ENCODE measurements around the gene LRRC10.

- TF ChIP-seq POLR2A (IDR thresholded peaks at IDR 0.05), result no peak
- TF ChIP-seq, protein P1, sequence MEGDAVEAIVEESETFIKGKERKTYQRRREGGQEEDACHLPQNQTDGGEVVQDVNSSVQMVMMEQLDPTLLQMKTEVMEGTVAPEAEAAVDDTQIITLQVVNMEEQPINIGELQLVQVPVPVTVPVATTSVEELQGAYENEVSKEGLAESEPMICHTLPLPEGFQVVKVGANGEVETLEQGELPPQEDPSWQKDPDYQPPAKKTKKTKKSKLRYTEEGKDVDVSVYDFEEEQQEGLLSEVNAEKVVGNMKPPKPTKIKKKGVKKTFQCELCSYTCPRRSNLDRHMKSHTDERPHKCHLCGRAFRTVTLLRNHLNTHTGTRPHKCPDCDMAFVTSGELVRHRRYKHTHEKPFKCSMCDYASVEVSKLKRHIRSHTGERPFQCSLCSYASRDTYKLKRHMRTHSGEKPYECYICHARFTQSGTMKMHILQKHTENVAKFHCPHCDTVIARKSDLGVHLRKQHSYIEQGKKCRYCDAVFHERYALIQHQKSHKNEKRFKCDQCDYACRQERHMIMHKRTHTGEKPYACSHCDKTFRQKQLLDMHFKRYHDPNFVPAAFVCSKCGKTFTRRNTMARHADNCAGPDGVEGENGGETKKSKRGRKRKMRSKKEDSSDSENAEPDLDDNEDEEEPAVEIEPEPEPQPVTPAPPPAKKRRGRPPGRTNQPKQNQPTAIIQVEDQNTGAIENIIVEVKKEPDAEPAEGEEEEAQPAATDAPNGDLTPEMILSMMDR (IDR thresholded peaks at IDR 0.05), result no peak
Observed at GRCh38 chr12:69588527-69588926, 22.2 kb downstream of the LRRC10 start.

Measured in uterus (tissue), 2 donors.